Measurements from ENCODE around the gene DLG2.

The DLG2 gene

GRCh38 chr11:84580428-84580827 is 1046.7 kb downstream of the DLG2 start:
- no peak for DNase-seq (ENCODE audit: low read depth)
- H3K4me3 ChIP-seq (ENCODE audit: low read length) = no peak overlapping the region
- TF ChIP-seq CTCF (conservative IDR thresholded peaks at IDR 0.05; ENCODE audit: low read depth, low read length) = no peak

- no peak for TF ChIP-seq CTCF (conservative IDR thresholded peaks at IDR 0.05; ENCODE audit: low read depth, low read length)
- DNase-seq (ENCODE audit: low read depth) = no peak
- H3K4me3 ChIP-seq (ENCODE audit: low read length) = no peak overlapping the region
Measured at GRCh38 chr11:84573868-84574267, 1053.3 kb downstream of the DLG2 start.

- DNase-seq (ENCODE audit: low read depth) = no peak
- TF ChIP-seq CTCF (conservative IDR thresholded peaks at IDR 0.05; ENCODE audit: low read depth, low read length) = no peak
- H3K4me3 ChIP-seq (ENCODE audit: low read length) = no peak overlapping the region
Measured at GRCh38 chr11:84566671-84567070, 1060.5 kb downstream of the DLG2 start.

GRCh38 chr11:84564867-84565184 is 1062.3 kb downstream of the DLG2 start:
- DNase-seq (ENCODE audit: low read depth) = no peak
- H3K4me3 ChIP-seq (ENCODE audit: low read length) = no peak overlapping the region
- TF ChIP-seq CTCF (conservative IDR thresholded peaks at IDR 0.05; ENCODE audit: low read depth, low read length) = no peak

GRCh38 chr11:84564180-84564866 is 1062.8 kb downstream of the DLG2 start:
- peak; percentile 89 for TF ChIP-seq CTCF (conservative IDR thresholded peaks at IDR 0.05; ENCODE audit: low read depth, low read length)
- H3K4me3 ChIP-seq (ENCODE audit: low read length) = no peak overlapping the region
- no peak for DNase-seq (ENCODE audit: low read depth)

- no peak overlapping the region for H3K4me3 ChIP-seq (ENCODE audit: low read length)
- no peak for TF ChIP-seq CTCF (conservative IDR thresholded peaks at IDR 0.05; ENCODE audit: low read depth, low read length)
- no peak for DNase-seq (ENCODE audit: low read depth)
Measured at GRCh38 chr11:84563356-84563755, 1063.8 kb downstream of the DLG2 start.

GRCh38 chr11:84560206-84560605 is 1066.9 kb downstream of the DLG2 start:
- H3K4me3 ChIP-seq (ENCODE audit: low read length) = no peak overlapping the region
- no peak for TF ChIP-seq CTCF (conservative IDR thresholded peaks at IDR 0.05; ENCODE audit: low read depth, low read length)
- no peak for DNase-seq (ENCODE audit: low read depth)
